Stimulated activated CD8-positive, alpha-beta memory T cell treated with anti-CD3 and anti-CD28 coated beads, Interleukin-4, amount 100 ng/mL, for 48 hours (primary cell): ENCODE measurements around the gene IL2.
A peak's percentile ranks its signal among the peaks of the same experiment; 100 is the strongest.

Source experiments
- DNase-seq: peaks from one replicate; pipeline ENCODE4 v3.0.0-alpha.2; 2020

Gene IL2

DNA sequence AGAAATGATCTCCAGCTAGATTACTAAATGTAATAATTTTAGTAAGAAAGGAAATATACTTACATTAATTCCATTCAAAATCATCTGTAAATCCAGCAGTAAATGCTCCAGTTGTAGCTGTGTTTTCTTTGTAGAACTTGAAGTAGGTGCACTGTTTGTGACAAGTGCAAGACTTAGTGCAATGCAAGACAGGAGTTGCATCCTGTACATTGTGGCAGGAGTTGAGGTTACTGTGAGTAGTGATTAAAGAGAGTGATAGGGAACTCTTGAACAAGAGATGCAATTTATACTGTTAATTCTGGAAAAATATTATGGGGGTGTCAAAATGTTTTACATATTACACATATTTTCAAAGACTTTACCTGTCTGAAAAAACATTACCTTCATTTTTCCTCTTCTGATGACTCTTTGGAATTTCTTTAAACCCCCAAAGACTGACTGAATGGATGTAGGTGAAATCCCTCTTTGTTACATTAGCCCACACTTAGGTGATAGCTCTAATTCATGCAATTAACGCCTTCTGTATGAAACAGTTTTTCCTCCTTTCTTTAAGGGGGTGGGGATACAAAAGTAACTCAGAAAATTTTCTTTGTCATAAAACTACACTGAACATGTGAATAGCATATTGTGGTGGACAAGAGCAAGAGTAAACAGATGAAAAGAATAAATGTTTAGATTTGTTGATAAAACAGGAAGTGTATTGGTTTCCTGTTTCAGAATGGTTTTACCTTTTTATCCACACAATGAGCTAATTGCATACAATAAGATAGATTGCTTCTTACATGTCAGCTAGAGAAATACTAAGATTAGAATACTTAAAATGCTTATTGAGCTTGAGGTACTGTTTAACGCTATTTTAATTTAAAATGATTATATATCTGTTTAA, at the start of gene IL2:
TSS of gene IL2 (minus strand) at position 495 of the 886 bp plus-strand sequence. CDS start at position 210, 285 bp downstream.
- no peak for DNase-seq

DNA sequence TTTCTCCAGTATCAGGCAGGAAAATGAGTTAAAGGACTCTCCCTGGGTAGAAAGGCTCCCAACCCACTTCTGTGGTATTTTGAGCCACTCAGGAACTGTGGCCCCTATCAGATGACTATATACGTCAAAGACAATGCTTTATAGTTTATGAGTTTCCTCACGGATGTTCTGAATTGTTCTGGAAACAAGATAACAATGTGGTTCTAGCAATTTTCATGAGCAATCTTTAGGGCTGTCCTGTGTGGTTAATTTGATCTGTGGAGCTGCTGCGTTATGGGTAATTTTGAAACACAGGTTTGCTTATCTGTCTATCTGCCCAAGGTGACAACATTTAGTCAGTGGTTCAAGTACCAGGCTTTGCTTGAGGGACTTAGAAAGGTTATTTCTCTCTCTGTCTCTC, 46.7 kb upstream of the IL2 start:
- no peak for DNase-seq

DNA sequence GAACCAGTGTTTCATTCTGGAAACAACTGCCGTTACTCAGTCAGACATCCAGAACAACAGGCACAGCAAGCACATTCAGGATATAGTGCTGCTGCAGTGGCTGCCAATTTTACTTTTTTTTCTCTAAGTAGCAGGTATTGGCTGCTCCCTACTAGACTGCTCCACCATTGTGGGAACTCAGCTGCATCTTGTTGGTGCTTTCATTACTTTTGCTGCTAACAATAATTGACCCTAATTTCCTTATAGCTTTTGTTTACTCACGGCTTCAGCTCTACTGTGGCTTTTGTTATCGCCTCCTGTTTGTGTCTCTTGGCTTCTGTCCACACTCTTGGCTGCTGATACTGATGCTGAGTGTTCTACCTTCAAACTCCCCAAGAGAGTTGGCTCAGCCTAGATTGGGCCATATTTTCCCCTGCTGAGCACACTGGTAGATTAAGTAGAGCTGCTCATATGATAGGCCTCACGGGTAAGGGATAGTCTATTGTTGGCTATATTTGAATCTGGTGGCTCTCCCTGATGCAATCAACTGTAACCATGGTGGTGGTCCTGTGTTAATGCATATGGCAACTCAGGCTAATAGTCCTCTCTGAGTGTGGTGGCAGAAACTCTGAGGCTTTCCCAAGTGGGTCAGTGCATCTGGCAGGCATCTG, 44.5 kb upstream of the IL2 start:
- DNase-seq = no peak

DNA sequence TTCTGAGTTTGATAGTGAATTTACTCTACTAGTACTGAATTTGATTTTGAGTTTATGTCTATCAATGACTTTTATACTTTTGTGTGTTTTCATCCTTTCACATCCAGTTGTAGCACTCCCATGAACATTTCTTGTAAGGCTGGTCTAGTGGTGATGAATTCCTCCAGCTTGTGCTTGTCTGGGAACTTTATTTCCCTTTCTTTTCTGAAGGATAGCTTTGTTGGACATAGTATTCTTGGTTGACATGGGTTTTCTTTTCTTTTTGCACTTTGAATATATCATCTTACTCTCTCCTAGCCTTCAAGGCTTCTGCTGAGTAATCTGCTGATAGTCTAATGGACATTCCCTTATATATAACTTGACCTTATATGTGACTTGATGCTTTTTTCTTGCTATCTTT, 32.5 kb upstream of the IL2 start:
- no peak for DNase-seq

DNA sequence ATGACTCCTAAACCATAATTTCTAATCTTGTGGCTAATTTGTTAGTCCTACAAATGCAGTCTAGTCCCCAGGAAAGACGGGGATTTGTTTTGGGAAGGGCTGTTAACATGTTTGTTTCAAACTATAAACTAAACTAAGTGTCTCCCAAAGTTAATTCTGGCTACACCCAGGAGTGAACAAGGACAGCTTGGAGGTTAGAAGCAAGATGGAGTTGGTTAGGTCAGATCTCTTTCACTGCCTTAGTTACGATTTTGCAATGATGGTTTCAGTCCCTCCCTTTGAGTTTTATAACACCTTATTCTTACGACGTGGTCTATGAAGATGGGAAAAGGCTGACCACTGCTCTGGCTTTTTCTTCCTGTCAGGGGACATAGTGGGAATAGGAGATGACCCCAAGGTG, 27.0 kb upstream of the IL2 start:
- no peak for DNase-seq

DNA sequence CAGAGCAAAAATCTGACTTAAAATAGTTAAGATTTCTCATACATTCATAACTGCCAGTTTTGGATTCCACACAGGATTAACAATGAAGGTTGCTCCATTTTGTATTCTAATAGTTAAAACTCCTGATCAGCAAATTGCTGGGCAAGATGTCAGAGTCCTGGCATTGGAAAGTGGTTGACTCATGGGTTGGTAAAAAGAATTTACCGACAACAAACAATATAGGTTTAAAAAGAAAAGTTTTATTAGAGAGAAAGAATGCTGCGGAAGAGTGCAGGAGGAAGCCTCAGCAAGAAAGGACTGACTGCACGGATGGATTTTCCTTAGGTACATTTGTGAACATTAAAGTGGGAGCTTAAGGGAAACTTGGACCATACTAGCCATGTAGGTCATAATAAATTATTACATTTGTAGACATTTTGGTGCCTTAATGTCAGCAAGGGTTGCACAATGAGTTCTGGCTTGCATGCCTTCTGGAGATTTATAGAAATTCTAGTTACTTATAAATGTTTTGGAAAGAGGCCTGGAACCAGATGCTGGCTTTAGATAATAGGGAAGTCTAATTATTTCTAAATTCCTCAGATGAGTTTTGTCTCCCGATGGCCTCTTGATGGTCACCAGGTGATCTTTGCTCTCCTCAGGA, 25.4 kb upstream of the IL2 start:
- no peak for DNase-seq

DNA sequence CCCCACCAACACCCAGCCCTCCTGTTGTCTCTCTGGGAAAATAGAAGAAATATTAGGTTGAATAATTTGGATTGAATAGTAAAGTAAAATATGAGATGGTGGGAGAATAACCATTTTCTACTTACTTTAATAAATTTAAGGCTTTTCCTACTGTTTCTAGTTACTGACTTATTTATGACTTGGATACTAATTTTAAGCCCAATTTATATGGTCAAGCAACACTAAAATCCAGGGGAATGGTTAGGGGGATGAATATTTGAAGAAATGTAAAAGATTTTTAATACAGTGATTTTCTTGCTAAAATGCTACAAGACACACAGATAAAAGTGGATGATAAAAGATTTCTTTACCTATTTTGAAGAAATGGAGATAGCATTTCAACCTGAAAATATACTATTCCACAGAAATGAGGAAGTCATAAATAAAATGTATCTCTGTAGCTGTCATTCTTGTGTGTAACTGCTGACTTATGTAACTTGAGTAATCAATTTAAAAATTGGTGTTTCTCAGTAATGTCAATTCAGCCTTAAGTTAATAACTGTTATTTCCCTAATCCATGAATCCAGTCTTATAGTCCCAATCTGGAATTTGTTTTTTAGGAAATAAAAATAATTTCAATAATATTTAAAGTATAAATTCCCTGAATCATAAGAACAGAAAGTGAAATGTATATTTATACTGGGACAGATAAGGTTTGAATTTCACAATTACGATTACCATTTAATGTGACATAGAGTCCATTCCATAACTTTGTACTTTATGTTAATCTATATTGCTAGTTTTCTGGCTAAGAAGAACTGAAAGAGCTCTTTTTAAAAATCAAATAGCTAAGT, 24.3 kb upstream of the IL2 start:
- DNase-seq = no peak

DNA sequence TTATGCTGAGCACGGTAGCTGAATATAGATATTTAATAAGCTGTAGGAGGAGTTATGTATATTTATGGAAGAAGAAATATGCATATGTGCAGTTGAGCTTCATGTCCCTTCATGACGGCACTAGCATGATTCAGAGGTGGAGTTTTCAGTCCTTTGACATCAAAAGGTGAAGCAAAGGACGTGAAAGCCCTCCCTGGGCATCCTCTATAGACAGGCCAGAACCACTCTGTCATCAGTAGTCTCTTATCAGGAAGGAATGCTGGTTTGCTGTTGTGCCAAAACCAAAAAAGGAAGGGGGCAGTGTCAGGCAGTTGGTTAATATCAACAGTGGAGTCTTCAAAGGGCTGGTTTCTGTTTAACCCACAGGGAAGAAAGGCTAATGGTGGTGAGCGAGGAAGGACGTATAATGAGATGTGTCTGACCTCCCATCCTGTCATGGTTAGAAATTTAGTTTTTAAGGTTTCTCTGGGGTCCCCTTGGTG, 23.5 kb upstream of the IL2 start:
- DNase-seq = no peak

DNA sequence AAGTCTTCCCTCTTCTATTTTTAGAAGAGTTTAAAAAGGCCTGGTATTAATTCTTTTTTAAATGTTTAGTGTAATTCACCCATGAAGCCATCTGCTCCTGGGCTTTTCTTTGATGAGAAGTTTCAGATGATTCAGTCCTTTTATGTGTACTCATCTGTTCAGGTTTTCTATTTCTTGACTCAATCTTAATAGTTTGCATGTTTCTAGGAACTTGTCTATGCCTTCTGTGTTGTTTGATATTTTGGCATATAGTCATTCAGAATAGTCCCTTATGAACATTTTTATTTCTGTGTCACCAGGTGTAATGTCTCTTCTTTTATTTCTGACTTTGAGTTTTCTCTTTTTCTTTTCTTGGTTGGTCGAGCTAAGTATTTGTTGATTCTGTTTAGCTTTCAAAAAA, 20.2 kb upstream of the IL2 start:
- no peak for DNase-seq

DNA sequence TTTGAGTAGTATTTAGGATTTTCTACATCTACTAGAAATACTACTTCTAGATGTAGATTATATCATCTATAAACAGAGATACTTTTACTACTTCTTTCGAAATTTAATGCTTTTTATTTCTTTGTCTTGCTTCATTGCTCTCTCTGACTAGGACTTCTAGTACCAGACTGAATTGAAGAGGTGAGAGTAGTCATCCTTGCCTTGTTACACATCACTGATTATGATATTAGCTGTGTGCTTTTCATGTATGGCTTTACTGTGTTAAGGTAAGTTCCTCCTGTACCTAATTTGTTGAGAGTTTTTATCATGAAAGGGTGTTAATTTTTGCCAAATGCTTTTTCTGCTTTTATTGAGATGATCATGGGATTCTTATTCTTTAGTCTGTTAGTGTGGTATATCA, 19.6 kb upstream of the IL2 start:
- DNase-seq = no peak

DNA sequence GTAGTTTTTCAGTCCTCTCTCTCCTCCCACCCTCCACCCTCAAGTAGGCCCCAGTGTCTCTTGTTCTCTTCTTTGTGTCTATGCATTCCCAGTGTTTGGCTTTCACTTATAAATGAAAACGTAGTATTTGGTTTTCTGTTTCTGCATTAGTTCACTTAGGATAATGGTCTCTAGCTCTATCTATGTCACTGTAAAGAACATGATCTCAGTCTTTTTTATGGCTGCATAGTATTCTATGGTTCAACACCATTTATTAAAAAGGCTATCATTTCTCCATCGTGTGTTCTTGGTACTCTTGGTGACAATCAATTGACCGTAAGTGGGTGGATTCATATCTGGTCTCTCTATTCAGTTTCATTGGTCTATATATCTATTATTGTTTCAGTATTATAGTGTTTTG, 18.7 kb upstream of the IL2 start:
- DNase-seq = no peak

DNA sequence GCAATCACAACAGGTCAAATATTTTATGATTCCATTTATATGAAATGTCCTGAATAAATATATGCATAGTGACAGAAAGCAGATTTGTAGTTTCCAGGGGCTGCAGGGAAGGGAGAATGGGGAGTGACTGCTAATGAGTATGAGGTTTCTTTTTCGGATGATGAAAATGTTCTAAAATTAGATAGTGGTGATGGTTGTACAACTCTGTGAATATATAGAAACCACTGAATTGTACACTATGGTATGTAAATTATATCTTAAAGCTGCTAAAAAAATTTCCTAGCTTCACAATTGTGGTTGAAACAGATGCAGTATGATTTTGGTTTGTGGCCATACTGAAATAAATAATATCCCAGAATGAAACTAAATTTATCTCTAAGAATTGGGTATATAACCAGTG, 12.9 kb upstream of the IL2 start:
- no peak for DNase-seq

DNA sequence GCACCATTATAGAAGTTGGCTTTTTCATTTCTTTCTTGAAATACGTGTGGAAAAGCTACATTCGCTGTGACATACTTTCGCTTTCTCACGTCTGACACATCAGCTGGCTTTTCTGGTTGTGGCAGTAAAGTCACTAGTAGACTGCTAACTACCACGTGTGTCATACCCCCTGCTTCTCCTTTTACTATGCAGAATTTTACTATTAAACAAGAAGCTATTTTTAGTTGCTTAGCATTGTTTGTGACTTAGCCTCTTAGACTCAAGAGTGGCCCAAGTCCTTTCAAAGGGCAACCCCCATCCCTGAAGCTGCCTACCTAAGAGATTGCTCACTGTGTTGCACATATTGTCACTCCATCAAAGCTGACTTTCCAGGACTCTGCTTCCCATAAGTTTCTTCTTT, 2.1 kb upstream of the IL2 start:
- peak; percentile 47 for DNase-seq

DNA sequence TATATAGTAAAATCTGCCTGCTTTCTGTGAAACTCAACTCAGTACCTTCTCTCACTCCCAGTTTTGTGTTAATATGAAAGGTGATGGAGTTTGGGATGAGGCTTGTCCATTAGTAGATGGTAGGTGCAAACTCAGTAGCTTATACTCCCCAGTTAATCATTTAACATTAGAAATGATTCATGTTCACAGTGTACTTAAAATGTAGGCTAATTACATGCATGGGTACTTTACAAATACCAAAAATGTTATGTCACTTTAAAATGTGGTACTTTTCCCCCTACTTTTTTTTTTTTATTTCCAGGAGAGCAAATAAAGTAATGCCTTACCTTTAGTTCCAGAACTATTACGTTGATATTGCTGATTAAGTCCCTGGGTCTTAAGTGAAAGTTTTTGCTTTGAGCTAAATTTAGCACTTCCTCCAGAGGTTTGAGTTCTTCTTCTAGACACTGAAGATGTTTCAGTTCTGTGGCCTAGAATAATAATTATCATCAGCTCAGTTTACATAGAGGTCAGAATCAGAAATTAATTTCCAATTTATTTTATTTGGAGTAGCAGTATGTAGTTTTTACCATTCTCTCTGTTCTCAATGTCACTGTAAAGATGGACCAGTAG, 3.0 kb downstream of the IL2 start:
- no peak for DNase-seq

DNA sequence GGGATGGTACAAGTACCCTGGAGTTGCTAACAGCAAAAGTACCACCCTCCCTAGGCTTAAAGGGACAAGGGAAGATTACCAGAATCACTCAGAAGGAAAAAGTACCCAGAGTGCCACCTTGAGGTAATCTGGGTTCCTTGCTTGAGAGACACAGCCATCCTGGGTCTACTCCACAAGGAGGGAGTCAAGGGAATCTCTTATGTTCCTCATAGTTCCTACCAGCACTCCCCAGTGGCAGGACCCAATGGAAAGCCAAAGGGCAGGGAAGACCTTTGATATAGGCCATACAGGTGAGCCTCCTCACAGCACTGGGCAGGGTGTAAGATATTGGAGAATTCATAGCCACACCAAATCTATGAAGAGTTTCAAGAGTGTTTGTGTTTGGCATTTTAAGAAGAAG, 5.7 kb downstream of the IL2 start:
- DNase-seq = peak; percentile 30

DNA sequence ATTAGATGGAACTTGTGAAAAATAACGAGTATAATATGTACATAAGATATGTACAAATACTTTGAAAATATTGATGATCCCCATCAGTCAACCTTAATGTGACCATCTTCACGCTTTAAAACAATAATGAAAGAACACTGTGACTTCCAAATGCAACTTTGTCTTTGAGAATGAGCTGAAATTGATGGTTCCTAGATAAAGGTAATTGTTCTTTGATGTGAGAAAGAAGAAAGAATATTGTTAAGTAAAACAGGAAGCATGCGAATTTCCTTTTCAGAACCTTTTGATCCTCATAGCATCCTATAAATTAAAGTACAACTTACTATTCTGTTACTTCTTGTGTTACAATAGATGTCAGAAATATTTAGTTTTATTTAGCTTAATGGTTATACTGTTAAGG, 22.2 kb downstream of the IL2 start:
- no peak for DNase-seq

DNA sequence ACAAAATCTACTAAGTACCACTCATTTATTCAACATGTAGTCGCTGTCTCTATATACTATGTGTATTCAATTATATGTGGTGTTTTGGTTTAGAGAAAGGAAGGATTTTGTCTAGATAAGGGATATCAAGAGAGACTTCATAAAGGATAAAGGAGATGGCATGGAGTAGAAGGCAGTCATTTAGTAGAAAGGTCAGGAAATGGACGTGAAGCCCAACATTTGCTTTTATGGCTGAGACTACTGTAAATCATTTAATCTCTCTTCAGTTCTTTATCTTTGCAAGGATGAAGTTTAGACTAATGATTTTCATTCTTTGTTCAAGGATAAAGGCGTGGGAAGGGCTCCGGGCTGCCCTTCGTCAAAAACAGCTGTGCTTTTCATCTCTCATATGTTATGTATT, 25.2 kb downstream of the IL2 start:
- no peak for DNase-seq

DNA sequence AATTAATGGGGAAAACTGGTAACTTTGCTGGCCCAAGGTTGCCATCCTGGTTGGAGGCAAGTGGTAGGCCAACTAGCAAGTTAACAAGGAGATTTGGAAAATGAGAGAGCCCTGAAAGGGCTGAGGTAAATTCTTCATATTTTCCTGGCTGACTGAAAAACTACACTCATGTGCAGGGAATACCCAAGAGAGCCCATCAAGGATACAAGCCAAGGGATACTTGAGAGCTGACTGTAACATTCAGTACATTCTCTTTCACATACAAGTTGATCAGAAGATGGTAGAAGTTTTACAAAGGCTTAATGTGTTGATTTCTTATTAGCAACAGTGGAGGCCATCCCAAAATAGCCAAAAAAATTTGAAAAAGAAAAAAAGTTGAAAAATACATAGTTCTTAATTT, 33.3 kb downstream of the IL2 start:
- DNase-seq = no peak

DNA sequence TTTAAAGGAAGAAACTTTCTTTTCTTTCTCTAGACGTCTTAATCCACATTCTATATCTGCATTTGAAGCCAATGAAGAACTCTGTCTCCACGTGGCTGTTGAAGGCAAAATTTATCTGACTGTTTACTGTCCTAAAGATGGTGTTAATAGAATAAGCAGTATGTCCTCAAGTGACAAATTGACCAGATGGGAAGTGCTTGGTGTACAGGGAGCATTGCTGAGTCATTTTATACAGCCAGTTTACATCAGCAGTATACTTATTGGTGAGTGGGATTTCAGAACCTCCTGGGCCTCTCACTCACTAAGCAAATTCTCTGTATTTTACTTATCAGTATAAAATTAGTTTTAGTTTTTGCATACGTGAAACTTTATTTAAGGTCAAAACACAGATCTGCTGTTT, 44.0 kb downstream of the IL2 start:
- DNase-seq = no peak

DNA sequence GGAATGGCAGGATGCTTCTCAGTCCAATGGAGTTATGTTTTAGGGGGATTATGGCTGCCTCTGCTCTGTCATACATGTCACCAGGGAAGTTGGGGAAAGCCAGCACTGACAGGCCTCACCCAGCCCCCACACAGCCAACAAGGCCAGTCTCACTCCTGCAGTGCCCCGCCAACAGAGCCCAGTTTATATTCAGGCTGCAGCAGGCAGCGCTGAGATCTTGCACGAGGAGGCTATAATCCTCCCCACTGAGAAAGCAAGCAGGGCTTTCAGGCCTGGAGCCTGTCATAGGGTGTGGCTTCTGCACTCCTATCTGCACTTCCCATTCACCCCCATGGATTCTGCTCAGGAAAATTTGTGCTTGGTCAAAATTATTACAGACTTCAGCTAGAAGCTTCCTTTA, 52.7 kb downstream of the IL2 start:
- no peak for DNase-seq
